GM21390 (cell line): ENCODE data around the gene ABHD5.
A peak's percentile ranks its signal among the peaks of the same experiment; 100 is the strongest.

Source experiments
- ATAC-seq: cut with Tn5 transposase; IDR thresholded peaks from one replicate; pipeline ENCODE4 v1.9.1; 2021; ENCODE audit not compliant: unreplicated experiment

ABHD5 gene

DNA sequence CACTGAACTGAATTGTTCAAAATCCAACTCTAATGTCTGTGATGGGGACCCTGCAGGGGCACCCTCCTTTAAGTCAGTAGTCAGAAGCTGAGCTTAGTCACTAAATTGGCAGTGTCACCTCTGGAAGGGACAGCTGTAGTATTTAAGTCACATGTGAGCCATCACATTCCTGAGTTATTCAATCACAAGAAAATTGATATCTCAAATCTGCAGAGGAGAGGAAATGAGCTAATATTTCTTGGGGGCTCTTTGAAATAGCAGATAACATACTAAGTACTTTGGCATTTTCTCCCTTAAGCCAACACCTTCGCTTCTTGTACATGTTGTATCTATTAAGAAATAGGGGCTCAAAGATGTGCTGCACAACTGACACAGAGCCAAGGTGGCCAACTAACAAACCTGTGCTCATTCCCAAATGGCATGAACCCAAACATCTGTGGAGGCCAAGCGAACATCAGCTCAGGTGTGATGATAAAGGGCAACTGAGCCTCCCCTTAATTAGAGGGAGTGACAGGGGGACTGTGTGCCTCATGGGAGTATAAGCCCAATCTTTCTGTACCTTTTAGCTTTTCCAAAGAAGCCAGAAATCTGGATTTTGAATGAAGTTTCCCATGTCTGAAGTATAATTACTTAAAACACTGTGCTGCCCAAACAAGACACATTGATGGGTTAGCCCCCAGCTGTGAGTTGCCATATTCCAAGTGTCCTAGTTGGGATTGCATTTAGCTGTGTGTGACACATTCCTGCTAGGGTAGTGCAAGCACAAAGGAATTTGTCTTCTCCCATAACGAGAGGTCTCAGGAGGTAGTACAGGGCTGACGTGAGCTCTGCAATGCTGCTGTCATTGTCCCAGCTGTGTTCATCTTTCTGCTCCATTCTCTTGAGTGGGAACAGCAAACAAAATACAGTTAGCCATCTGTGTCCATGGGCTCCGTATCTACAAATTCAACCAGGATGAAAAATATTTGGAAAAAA, 63.3 kb downstream of the ABHD5 start:
- no peak for ATAC-seq

DNA sequence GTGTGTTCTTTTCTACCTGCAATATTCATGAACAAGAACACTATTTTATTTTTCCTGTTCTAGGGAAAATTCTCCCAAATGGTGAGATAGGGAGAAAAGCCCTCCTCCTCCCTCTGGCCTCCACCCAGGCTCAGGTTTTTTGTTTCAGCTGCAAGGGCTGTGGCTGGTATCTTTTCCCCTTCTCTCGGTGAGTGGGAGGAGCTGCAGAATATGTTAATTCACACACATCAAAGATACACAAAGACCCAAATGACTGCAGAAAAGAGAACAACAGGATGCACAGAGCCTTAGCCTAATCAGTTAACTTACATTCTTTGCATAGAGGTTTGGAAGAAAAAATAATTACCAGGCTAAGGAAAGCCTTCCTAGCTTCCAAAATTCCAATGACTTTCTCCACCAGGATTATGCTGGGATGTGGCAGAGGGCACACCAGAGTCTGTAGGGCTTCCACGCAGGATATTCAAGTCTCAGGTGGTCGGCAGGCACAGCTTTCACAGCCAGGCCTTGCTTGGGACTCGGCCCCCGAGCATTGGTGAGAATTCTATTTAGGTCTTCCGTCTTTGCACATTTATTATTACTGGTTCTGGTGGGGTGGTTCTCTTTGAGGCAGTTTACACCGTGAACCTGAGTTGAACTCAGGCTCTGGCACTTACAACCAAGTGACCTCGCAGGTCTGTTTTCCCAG, 64.9 kb downstream of the ABHD5 start:
- ATAC-seq = no peak

DNA sequence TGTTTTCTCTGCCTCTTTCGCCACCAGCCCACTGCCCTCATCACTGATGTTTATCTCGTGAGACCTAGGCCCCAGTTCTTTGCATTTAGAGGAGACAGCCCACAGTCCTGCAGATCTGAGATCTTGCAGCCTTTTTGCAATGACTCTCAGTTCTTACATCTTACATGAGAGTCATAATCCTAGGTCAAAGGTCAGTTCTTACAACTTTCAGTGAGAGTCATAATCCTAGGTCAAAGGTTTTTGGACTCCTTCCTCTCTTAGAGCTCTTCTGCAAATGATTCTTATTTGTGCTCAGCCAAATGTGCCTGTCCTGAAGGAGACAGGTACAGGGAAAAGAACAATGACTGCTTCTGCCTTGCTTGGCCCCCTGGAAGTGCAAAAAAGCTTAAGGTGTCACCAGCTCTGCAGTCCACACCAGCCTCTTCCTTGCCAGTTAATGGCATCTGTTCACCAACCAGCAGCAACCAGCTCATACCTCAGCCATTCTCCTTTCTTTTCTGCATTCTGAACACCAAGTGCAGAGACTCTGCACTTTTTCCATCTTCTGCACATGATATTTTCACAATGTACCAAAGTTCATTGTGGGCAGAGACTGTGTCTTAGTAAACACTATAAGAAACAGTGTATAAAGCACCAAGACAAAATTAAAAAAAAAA, 67.1 kb downstream of the ABHD5 start:
- no peak for ATAC-seq

- ATAC-seq = no peak
Observed at GRCh38 chr3:43758592-43759225, 68.0 kb downstream of the ABHD5 start.

- ATAC-seq = no peak
Observed at GRCh38 chr3:43759297-43759782, 68.6 kb downstream of the ABHD5 start.

DNA sequence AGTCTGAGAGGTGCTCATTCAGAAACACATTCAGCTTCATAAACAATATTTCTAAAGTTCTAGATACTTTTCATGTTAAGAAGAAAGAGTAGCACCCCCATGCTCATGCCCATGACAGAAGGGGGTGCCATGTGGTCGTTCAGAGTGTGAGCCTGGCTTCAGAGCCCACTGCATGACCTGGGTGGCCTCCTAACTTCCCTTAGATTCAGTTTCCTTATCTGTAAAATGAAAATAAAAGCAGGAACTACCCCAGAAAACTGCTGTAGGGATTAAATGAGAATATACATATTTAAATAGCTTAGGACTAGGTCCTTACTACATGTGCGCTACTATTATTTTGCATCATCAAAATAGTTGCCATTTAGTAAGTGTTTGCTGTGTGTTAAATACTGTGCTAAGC, 69.2 kb downstream of the ABHD5 start:
- no peak for ATAC-seq

- ATAC-seq = no peak
Observed at GRCh38 chr3:43760938-43761337, 70.2 kb downstream of the ABHD5 start.

DNA sequence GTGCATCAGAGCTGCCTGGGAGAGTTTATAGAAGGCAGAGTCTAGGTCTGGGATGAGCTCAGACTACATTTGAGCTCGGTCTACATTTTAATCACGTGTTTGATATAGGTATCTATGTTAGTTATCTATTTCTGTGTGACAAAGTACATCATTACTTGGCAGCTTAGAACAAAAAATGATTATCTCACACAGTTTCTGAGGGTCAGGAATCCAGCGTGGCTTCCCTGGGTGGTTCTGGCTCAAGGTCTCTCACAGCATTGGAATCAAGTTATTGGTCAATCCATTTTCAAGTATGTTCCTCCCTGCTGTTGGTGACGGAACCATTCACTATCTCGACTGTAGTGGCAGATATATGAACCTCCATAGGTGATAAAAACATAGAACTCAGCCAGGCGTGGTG, 71.7 kb downstream of the ABHD5 start:
- no peak for ATAC-seq

GRCh38 chr3:43764056-43764455, 73.3 kb downstream of the ABHD5 start:
- ATAC-seq = no peak

GRCh38 chr3:43764471-43764870, 73.7 kb downstream of the ABHD5 start:
- ATAC-seq = no peak

- ATAC-seq = no peak
Observed at GRCh38 chr3:43765521-43765971, 74.8 kb downstream of the ABHD5 start.

DNA sequence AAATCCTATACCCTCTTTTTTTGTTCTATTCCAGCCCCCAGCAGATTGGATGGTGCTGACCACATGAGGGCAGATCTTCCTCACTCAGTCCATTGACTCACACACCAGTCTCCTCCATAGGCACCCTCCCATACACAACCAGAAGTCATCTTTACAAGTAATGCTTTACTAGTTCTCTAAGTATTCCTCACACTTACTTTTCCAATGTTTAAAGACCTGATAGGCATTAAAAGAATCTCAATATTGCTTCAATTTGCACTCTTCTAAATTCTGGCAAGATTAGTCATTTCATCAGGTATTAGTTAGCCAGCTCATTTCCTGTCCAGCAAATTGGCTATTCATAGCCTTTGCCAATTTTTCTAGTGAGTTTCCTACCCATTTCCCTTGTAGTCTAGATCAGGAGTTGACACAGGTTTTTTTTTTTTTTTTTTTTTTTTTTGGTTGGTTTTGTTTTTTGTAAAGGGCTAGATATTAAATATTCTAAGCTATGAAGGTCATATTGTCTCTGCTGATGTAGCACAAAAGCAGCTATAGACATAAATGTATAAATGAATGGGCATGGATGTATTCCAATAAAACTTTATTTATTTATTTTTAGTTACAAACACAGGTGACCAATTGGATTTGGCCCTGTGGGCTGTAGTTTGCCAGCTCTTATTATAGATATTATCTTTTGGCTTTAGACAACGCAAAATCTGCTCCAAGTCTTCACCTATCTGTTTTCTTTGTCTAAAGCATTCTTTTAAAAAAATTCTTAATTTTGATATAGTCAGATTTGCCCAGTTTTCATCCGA, 76.1 kb downstream of the ABHD5 start:
- ATAC-seq = no peak

DNA sequence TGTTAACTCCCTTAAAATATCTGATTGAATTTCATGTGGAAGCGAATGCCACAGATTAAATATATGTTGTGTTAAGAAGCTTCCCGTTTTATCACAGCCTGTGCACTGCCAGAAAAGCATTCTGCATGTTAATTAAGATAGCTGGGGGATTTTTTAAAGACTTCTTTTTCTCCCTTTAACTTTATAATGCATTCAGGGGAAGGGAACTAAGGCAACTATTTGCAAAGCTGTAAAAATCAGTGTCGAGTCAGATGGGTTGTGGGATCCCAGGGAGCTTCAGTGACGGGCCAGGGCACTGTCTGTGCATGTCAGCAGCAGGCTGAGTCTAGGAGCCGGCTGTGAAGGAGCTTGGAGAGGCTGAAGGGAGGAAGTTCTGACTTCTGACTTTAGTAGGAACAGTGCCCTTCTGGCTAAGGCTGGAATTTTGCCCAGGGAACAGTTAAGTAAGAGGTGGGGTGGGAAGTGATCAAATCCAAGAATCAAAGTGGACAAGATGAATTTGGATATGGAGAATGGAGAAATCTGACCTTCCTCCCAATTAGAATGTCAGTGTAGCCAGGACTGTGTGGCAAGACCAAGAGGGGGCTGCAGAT, 77.7 kb downstream of the ABHD5 start:
- no peak for ATAC-seq

- peak; percentile 71 for ATAC-seq
Observed at GRCh38 chr3:43769097-43769884, 78.6 kb downstream of the ABHD5 start.

- no peak for ATAC-seq
Observed at GRCh38 chr3:43769885-43770425, 79.2 kb downstream of the ABHD5 start.

- ATAC-seq = no peak
Observed at GRCh38 chr3:43770426-43771103, 79.8 kb downstream of the ABHD5 start.

GRCh38 chr3:43771610-43772009, 80.9 kb downstream of the ABHD5 start:
- no peak for ATAC-seq
